A549 (cell line): Measurements from ENCODE around the gene SPECC1L. TPM values are rescaled to one million over a fixed set of nuclear protein-coding genes. Genes with fewer than 3 reads are reported as not detected.

Experiments
- ATAC-seq, 2 experiments: fragments of 200-7000 bp in 1 of 2; fragments of >200 bp in 1 of 2; cut with Nextera tagmentation in 1 of 2; cut with Tn5 transposase in 1 of 2; 3 replicates each; pipeline versions ENCODE4 v1.8.0 to v1.9.1; 2018 to 2020; ENCODE audit warnings: mild to moderate bottlenecking in 1 of 2, moderate library complexity in 1 of 2
- CTCF ChIA-PET: fragments of 300-600 bp; sonication (Branson Sonifier 250); formaldehyde crosslinking; extraction: SDS; loops from one replicate; lab custom pipeline; 2021; ENCODE audit warnings: antibody characterized with exemption, inconsistent platforms; lab: Yijun Ruan, JAX
- POLR2A ChIA-PET: fragments of 350-600 bp; formaldehyde crosslinking; extraction: SDS; loops from one replicate; lab custom pipeline; 2021; ENCODE audit warnings: antibody characterized with exemption, inconsistent platforms; lab: Yijun Ruan, JAX
- DNase-seq, 2 experiments: peaks; one replicate each; pipeline versions ENCODE4 v3.0.0 to v3.0.0-alpha.2; 2011 to 2016; ENCODE audit warnings: low read depth in 1 of 2, low spot score in 1 of 2
- FAIRE-seq: peaks from 2 replicates; lab custom pipeline; 2011; peaks lifted over from hg19 to GRCh38; lab: Jason Lieb, UNC
- H3K27ac ChIP-seq, 2 experiments: fragments of >200 bp; sonication (Bioruptor Twin); formaldehyde crosslinking; 3 replicates each; pipeline ENCODE4 v1.5.1; 2016 to 2017
- H3K4me1 ChIP-seq: fragments of >200 bp; sonication (Bioruptor Twin); formaldehyde crosslinking; 3 replicates; pipeline ENCODE4 v1.6.1; 2016
- H3K4me2 ChIP-seq: fragments of >200 bp; sonication (Bioruptor Twin); formaldehyde crosslinking; 3 replicates; pipeline ENCODE4 v1.6.1; 2016
- H3K4me3 ChIP-seq: fragments of >200 bp; sonication (Bioruptor Twin); formaldehyde crosslinking; 3 replicates; pipeline ENCODE4 v1.5.1; 2016
- H3K9me3 ChIP-seq: fragments of >200 bp; sonication (Bioruptor Twin); formaldehyde crosslinking; 3 replicates; pipeline ENCODE4 v1.6.1; 2016
- CBX2 ChIP-seq: fragments of 200-600 bp; sonication (generic); IDR thresholded peaks from 2 replicates; pipeline ENCODE4 v1.6.1; 2016; ENCODE audit warnings: low read depth, mild to moderate bottlenecking, borderline replicate concordance
- CHD2 ChIP-seq: fragments of 150-350 bp; IDR thresholded peaks from 2 replicates; pipeline ENCODE4 v1.6.1; 2014; ENCODE audit warnings: low read length; ENCODE audit not compliant: partially characterized antibody
- CHD4 ChIP-seq: fragments of 200-600 bp; sonication (generic); IDR thresholded peaks from 2 replicates; pipeline ENCODE4 v1.6.1; 2016; ENCODE audit warnings: antibody characterized with exemption, mild to moderate bottlenecking, borderline replicate concordance
- FOSL2 ChIP-seq, 2 experiments: fragments of 450-650 bp in 1 of 2; fragments of >200 bp in 1 of 2; sonication (Bioruptor Twin) in 1 of 2; formaldehyde crosslinking; IDR thresholded peaks; 2 replicates each; pipeline versions ENCODE4 v1.5.0 to v1.6.1; 2016 to 2020; ENCODE audit warnings: mild to moderate bottlenecking in 1 of 2, moderate library complexity in 1 of 2
- FOXS1 ChIP-seq: fragments of 250-450 bp; sonication (Bioruptor Pico); IDR thresholded peaks from 2 replicates; pipeline ENCODE4 v1.5.0; 2020; ENCODE audit warnings: mild to moderate bottlenecking, moderate library complexity
- HOXB13 ChIP-seq: fragments of 250-450 bp; sonication (Bioruptor Pico); IDR thresholded peaks from 2 replicates; pipeline ENCODE4 v1.5.0; 2020; ENCODE audit warnings: low read depth, mild to moderate bottlenecking, moderate library complexity
- POLR2A ChIP-seq: IDR thresholded peaks from 2 replicates; pipeline ENCODE4 v1.6.1; 2012; ENCODE audit warnings: mild to moderate bottlenecking, low read length
- POLR2AphosphoS2 ChIP-seq: conservative IDR thresholded peaks from 2 replicates; pipeline ENCODE4 v1.6.1; 2012; ENCODE audit warnings: low read length, improper control_type of control experiment, inconsistent platforms
- RCOR1 ChIP-seq: fragments of 150-350 bp; IDR thresholded peaks from 2 replicates; pipeline ENCODE4 v1.6.1; 2014; ENCODE audit warnings: antibody characterized with exemption, low read length, low read depth
- TP53 ChIP-seq: fragments of 250-450 bp; sonication (Bioruptor Pico); IDR thresholded peaks from 2 replicates; pipeline ENCODE4 v1.5.0; 2021; ENCODE audit warnings: mild to moderate bottlenecking, moderate library complexity
- ZC3H11A ChIP-seq: fragments of 450-650 bp; IDR thresholded peaks from 2 replicates; pipeline ENCODE4 v1.6.1; 2014; ENCODE audit warnings: antibody characterized with exemption, mild to moderate bottlenecking
- ZFP36 ChIP-seq: fragments of 450-650 bp; IDR thresholded peaks from 2 replicates; pipeline ENCODE4 v1.6.1; 2014; ENCODE audit warnings: borderline replicate concordance; ENCODE audit not compliant: partially characterized antibody
- ZSCAN20 ChIP-seq: fragments of 250-450 bp; sonication (Bioruptor Pico); IDR thresholded peaks from 2 replicates; pipeline ENCODE4 v1.8.0; 2022; ENCODE audit warnings: mild to moderate bottlenecking, moderate library complexity
- WGBS: methylation state at CpG from one replicate; pipeline ENCODE4 v1.1.6; 2017; ENCODE audit errors: missing lambda C conversion rate; 5-methylcytosine and 5-hydroxymethylcytosine counted together
- polyA plus RNA-seq, 4 experiments: library from polyadenylated mRNA; depleted of rRNA in 3 of 4; stranded (reverse); fragments of >200 nt; fragmentation: RNase III in 1 of 4; extraction: RNeasy Plus Mini Kit Qiagen cat#74134 plus additional on column Dnase treatment in 1 of 4; gene quantifications; 2 replicates in 3 of 4; 3 replicates in 1 of 4; pipeline ENCODE4 v1.2.3, GENCODE V29; 2011 to 2017
- TF ChIP-seq, protein P1 (sequence below): fragments of 250-450 bp; sonication (Bioruptor Pico); IDR thresholded peaks from 2 replicates; pipeline ENCODE4 v1.5.0; 2021; ENCODE audit warnings: mild to moderate bottlenecking, moderate library complexity, borderline replicate concordance
- TF ChIP-seq, protein P2 (sequence below): fragments of >200 bp; sonication (Bioruptor Twin); formaldehyde crosslinking; IDR thresholded peaks from 3 replicates; pipeline ENCODE4 v1.5.1; 2016
- TF ChIP-seq, protein P3 (sequence below): fragments of >200 bp; sonication (Bioruptor Twin); formaldehyde crosslinking; IDR thresholded peaks from 2 replicates; pipeline ENCODE4 v1.6.1; 2016
- TF ChIP-seq, protein P4 (sequence below): IDR thresholded peaks from 2 replicates; pipeline ENCODE4 v1.6.1; 2012; ENCODE audit warnings: low read depth, borderline replicate concordance

The SPECC1L gene
- polyA plus RNA-seq, 2 of the 4 experiments (the other 2 are of a cell fraction) = 14.8 to 25.2 TPM

DNA sequence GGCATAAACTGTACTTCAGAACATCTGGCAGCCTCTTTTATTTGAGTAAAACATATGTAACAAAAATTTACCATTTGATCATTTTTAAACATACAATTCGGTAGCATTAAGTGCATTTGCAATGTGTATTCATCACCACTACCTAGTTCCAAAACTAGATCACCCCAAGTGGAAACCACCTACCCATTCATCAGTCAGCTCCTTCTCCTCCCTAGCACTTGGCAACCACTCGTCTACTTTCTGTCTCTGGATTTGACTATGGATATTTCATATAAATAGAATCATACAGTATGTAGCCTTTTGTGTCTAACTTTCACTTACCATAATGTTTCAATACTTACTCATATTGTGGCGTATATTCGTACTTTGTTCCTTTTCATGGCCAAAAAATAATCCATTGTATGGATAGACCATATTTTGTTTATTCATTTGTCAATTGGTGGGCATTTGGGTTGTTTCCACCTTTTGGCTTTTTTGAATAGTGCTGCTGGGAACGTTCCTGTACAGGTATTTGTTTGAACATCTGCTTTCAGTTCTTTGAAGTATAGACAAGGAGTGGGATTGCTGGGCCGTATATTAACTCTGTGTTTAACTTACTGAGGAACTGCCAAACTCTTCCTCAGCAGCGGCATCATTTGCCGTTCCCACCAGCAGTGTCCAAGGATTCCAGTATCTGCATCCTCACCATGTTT, 129.5 kb downstream of the SPECC1L start:
- no peak overlapping the region for H3K4me3 ChIP-seq
- H3K4me1 ChIP-seq = peaks cover 19% of the 10 kb centered on the region
- ChIA-PET POLR2A (no interaction called here), CTCF (interaction anchor here (0.6 to 1.3 kb wide), 3 partner anchors 33 to 226 kb away, joined by 3 to 5 read pairs (median 5); no protein-coding TSS in a partner anchor)
- H3K9me3 ChIP-seq = no peaks in the 10 kb centered on the region
- ATAC-seq = no peak
- no peak for TF ChIP-seq ZSCAN20 (CRISPR knock-in tag)
- no peak for TF ChIP-seq CHD2
- TF ChIP-seq TP53 (CRISPR knock-in tag) = no peak
- no peak for TF ChIP-seq ZC3H11A
- TF ChIP-seq, protein P1, sequence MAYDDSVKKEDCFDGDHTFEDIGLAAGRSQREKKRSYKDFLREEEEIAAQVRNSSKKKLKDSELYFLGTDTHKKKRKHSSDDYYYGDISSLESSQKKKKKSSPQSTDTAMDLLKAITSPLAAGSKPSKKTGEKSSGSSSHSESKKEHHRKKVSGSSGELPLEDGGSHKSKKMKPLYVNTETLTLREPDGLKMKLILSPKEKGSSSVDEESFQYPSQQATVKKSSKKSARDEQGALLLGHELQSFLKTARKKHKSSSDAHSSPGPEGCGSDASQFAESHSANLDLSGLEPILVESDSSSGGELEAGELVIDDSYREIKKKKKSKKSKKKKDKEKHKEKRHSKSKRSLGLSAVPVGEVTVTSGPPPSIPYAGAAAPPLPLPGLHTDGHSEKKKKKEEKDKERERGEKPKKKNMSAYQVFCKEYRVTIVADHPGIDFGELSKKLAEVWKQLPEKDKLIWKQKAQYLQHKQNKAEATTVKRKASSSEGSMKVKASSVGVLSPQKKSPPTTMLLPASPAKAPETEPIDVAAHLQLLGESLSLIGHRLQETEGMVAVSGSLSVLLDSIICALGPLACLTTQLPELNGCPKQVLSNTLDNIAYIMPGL (CRISPR knock-in tag) = no peak
- no peak for TF ChIP-seq ZFP36
- DNase-seq = no peak
- H3K27ac ChIP-seq = no peak overlapping the region
- no peak for FAIRE-seq
- no peak overlapping the region for H3K4me2 ChIP-seq
- 82% methylated on average over 8 of the region's 8 CpGs for WGBS

DNA sequence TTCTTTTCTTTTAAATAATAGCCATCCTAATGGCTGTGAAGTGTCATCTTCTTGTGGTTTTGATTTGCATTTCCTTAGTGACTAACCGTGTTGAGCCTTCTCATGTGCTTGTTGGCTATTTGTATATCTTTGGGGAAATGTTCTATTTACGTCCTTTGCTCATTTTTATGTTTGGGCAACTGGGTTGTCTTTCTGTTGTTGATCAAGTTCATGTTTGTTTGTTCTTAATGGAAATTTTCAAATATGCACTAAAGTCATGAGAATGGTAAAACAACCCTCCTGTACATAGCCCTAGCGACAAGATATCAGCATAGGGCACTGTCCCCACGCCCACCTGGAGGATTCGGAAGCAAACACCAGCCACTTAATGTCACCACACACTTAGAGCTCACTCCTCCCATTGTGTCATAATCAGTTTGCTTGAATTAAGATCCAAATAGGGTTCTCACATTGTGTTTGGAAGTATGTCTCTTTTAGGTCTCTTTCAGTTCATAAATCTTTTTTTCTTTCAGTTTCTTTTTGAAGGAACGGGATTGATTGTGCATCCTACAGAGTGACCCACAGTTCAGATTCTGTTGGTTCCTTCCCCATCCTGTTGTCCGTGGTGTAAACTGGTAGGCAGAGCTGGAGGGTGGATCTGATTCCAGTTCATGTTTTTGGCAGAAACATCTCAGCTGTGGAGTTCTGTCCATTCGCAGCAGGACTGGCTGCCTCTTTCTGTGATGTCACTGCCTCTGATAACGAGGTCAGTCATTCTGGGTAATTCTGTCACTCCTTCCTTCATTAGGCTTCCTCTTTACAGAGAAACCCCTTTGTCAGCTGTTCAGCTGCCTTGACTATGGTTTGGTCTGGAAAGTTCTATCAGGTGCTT, 130.3 kb downstream of the SPECC1L start:
- Histone ChIP-seq H3K4me3 (no peak overlapping the region), H3K4me2 (no peak overlapping the region), H3K4me1 (peaks cover 19% of the 10 kb centered on the region), H3K27ac (no peak overlapping the region; a peak in 1 of 6 replicates), H3K9me3 (no peaks in the 10 kb centered on the region)
- no peak for FAIRE-seq
- 82% methylated on average over 9 of the region's 9 CpGs for WGBS
- no peak for ATAC-seq
- DNase-seq = no peak
- ChIA-PET CTCF (interaction anchor here (0.8 kb wide), 1 partner anchor 69 kb away, joined by 3 read pairs; no protein-coding TSS in a partner anchor), POLR2A (no interaction called here)
- no peak for TF ChIP-seq CHD4
- no peak for TF ChIP-seq POLR2AphosphoS2
- TF ChIP-seq, protein P2, sequence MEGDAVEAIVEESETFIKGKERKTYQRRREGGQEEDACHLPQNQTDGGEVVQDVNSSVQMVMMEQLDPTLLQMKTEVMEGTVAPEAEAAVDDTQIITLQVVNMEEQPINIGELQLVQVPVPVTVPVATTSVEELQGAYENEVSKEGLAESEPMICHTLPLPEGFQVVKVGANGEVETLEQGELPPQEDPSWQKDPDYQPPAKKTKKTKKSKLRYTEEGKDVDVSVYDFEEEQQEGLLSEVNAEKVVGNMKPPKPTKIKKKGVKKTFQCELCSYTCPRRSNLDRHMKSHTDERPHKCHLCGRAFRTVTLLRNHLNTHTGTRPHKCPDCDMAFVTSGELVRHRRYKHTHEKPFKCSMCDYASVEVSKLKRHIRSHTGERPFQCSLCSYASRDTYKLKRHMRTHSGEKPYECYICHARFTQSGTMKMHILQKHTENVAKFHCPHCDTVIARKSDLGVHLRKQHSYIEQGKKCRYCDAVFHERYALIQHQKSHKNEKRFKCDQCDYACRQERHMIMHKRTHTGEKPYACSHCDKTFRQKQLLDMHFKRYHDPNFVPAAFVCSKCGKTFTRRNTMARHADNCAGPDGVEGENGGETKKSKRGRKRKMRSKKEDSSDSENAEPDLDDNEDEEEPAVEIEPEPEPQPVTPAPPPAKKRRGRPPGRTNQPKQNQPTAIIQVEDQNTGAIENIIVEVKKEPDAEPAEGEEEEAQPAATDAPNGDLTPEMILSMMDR = no peak
- TF ChIP-seq, protein P1 (CRISPR knock-in tag) = no peak
- TF ChIP-seq CBX2 = no peak
- TF ChIP-seq, protein P3, sequence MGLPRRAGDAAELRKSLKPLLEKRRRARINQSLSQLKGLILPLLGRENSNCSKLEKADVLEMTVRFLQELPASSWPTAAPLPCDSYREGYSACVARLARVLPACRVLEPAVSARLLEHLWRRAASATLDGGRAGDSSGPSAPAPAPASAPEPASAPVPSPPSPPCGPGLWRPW = no peak
- TF ChIP-seq, protein P4, sequence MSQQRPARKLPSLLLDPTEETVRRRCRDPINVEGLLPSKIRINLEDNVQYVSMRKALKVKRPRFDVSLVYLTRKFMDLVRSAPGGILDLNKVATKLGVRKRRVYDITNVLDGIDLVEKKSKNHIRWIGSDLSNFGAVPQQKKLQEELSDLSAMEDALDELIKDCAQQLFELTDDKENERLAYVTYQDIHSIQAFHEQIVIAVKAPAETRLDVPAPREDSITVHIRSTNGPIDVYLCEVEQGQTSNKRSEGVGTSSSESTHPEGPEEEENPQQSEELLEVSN = no peak
- no peak for TF ChIP-seq FOXS1 (CRISPR knock-in tag)
- TF ChIP-seq RCOR1 = no peak
- no peak for TF ChIP-seq FOSL2 (IDR thresholded peaks at IDR 0.05)
- no peak for TF ChIP-seq FOSL2 (CRISPR knock-in tag; IDR thresholded peaks at IDR 0.05)
- TF ChIP-seq POLR2A = no peak
- TF ChIP-seq HOXB13 (CRISPR knock-in tag) = no peak
